Muscle layer of colon (tissue), 2 donors: Measurements from ENCODE around the gene JHY.

Experiments
- H3K27ac ChIP-seq: one replicate; pipeline ENCODE4 v1.7.0; 2013; ENCODE audit warnings: low read depth, mild to moderate bottlenecking, low read length, moderate library complexity
- H3K27me3 ChIP-seq, 2 donors: one replicate each; pipeline ENCODE4 v1.7.0; 2013; ENCODE audit warnings: low read length in 2 of 2, mild to moderate bottlenecking in 2 of 2; ENCODE audit not compliant: insufficient read depth in 2 of 2, control insufficient read depth in 1 of 2
- H3K36me3 ChIP-seq: one replicate; pipeline ENCODE4 v1.7.0; 2013; ENCODE audit warnings: mild to moderate bottlenecking, low read length; ENCODE audit not compliant: insufficient read depth
- H3K4me1 ChIP-seq: one replicate; pipeline ENCODE4 v1.7.0; 2013; ENCODE audit warnings: mild to moderate bottlenecking, low read length; ENCODE audit not compliant: insufficient read depth
- H3K4me3 ChIP-seq, 2 donors: one replicate each; pipeline ENCODE4 v1.7.0; 2013; ENCODE audit warnings: low read length in 2 of 2, low read depth in 1 of 2, mild to moderate bottlenecking in 1 of 2, moderate library complexity in 1 of 2
- H3K9ac ChIP-seq: one replicate; pipeline ENCODE4 v1.7.0; 2013; ENCODE audit warnings: low read length
- H3K9me3 ChIP-seq: one replicate; pipeline ENCODE4 v1.7.0; 2013; ENCODE audit warnings: mild to moderate bottlenecking, low read length
- donor health status: abdominal sarcoma.
- donor health status: Adenocarcinoma of cecum.

The JHY gene

GRCh38 chr11:122917311-122917710 lies 34.8 kb downstream of the JHY start:
- Histone ChIP-seq H3K36me3 (no peaks in the 10 kb centered on the region), H3K4me3 (no peak overlapping the region), H3K27me3 (no peaks in the 10 kb centered on the region), H3K9me3 (no peaks in the 10 kb centered on the region), H3K4me1 (no peaks in the 10 kb centered on the region), H3K9ac (no peak overlapping the region), H3K27ac (no peak overlapping the region)

GRCh38 chr11:122918734-122919133 lies 36.2 kb downstream of the JHY start:
- Histone ChIP-seq H3K9ac (no peak overlapping the region), H3K4me3 (no peak overlapping the region), H3K4me1 (peaks cover 8% of the 10 kb centered on the region), H3K36me3 (no peaks in the 10 kb centered on the region), H3K27ac (no peak overlapping the region), H3K9me3 (no peaks in the 10 kb centered on the region), H3K27me3 (no peaks in the 10 kb centered on the region)

- Histone ChIP-seq H3K4me3 (no peak overlapping the region), H3K9ac (no peak overlapping the region), H3K9me3 (no peaks in the 10 kb centered on the region), H3K27me3 (no peaks in the 10 kb centered on the region), H3K36me3 (no peaks in the 10 kb centered on the region), H3K4me1 (peaks cover 8% of the 10 kb centered on the region), H3K27ac (no peak overlapping the region)
These were observed 38.0 kb downstream of the JHY start for GRCh38 chr11:122920579-122920978.

- Histone ChIP-seq H3K27me3 (no peaks in the 10 kb centered on the region), H3K4me1 (peaks cover 8% of the 10 kb centered on the region), H3K36me3 (no peaks in the 10 kb centered on the region), H3K27ac (no peak overlapping the region), H3K4me3 (no peak overlapping the region), H3K9ac (no peak overlapping the region), H3K9me3 (no peaks in the 10 kb centered on the region)
These were observed 40.3 kb downstream of the JHY start for GRCh38 chr11:122922893-122923292.

GRCh38 chr11:122923302-122923701 lies 40.7 kb downstream of the JHY start:
- no peaks in the 10 kb centered on the region for H3K36me3 ChIP-seq
- H3K9me3 ChIP-seq = no peaks in the 10 kb centered on the region
- H3K9ac ChIP-seq = no peak overlapping the region
- no peaks in the 10 kb centered on the region for H3K27me3 ChIP-seq
- no peak overlapping the region for H3K4me3 ChIP-seq
- H3K4me1 ChIP-seq = peaks cover 8% of the 10 kb centered on the region
- no peak overlapping the region for H3K27ac ChIP-seq

GRCh38 chr11:122931510-122931909 lies 49.0 kb downstream of the JHY start:
- Histone ChIP-seq H3K36me3 (no peaks in the 10 kb centered on the region), H3K9ac (no peak overlapping the region), H3K27ac (no peak overlapping the region), H3K9me3 (no peaks in the 10 kb centered on the region), H3K4me1 (no peaks in the 10 kb centered on the region), H3K27me3 (no peaks in the 10 kb centered on the region), H3K4me3 (no peak overlapping the region)

GRCh38 chr11:122933416-122933815 lies 50.9 kb downstream of the JHY start:
- Histone ChIP-seq H3K27ac (no peak overlapping the region), H3K36me3 (no peaks in the 10 kb centered on the region), H3K4me3 (no peak overlapping the region), H3K9ac (no peak overlapping the region), H3K4me1 (no peaks in the 10 kb centered on the region), H3K27me3 (no peaks in the 10 kb centered on the region), H3K9me3 (no peaks in the 10 kb centered on the region)

GRCh38 chr11:122937983-122938382 lies 55.4 kb downstream of the JHY start:
- Histone ChIP-seq H3K27ac (no peak overlapping the region), H3K4me1 (no peaks in the 10 kb centered on the region)

GRCh38 chr11:122938557-122938956 lies 56.0 kb downstream of the JHY start:
- H3K36me3 ChIP-seq = no peaks in the 10 kb centered on the region
- H3K9ac ChIP-seq = no peak overlapping the region
- H3K4me3 ChIP-seq = no peak overlapping the region
- no peaks in the 10 kb centered on the region for H3K27me3 ChIP-seq
- no peaks in the 10 kb centered on the region for H3K9me3 ChIP-seq
- H3K4me1 ChIP-seq = no peaks in the 10 kb centered on the region
- no peak overlapping the region for H3K27ac ChIP-seq

More at GRCh38 chr11:122937983-122938382, 55.4 kb downstream of the JHY start:
- Histone ChIP-seq H3K9me3 (no peaks in the 10 kb centered on the region), H3K4me3 (no peak overlapping the region), H3K9ac (no peak overlapping the region), H3K27me3 (no peaks in the 10 kb centered on the region), H3K36me3 (no peaks in the 10 kb centered on the region)

GRCh38 chr11:122951211-122951610 lies 68.7 kb downstream of the JHY start:
- peaks cover 14% of the 10 kb centered on the region for H3K36me3 ChIP-seq
- H3K9me3 ChIP-seq = no peaks in the 10 kb centered on the region
- no peaks in the 10 kb centered on the region for H3K27me3 ChIP-seq
- no peak overlapping the region for H3K4me3 ChIP-seq
- H3K4me1 ChIP-seq = no peaks in the 10 kb centered on the region
- no peak overlapping the region for H3K9ac ChIP-seq
- H3K27ac ChIP-seq = no peak overlapping the region

- Histone ChIP-seq H3K9ac (no peak overlapping the region), H3K27ac (no peak overlapping the region), H3K4me1 (no peaks in the 10 kb centered on the region), H3K4me3 (no peak overlapping the region), H3K36me3 (no peaks in the 10 kb centered on the region), H3K9me3 (no peaks in the 10 kb centered on the region), H3K27me3 (no peaks in the 10 kb centered on the region)
These were observed 71.9 kb downstream of the JHY start for GRCh38 chr11:122954455-122954854.

- H3K4me3 ChIP-seq = no peak overlapping the region
- no peak overlapping the region for H3K27ac ChIP-seq
- H3K27me3 ChIP-seq = no peaks in the 10 kb centered on the region
- no peaks in the 10 kb centered on the region for H3K9me3 ChIP-seq
- H3K9ac ChIP-seq = no peak overlapping the region
- H3K4me1 ChIP-seq = no peaks in the 10 kb centered on the region
- no peaks in the 10 kb centered on the region for H3K36me3 ChIP-seq
These were observed 81.4 kb downstream of the JHY start for GRCh38 chr11:122963961-122964360.
